GM12873 (cell line): Measurements from ENCODE around the gene NOTUM.

Experiments used
- TF ChIP-seq, protein P1 (sequence below): IDR thresholded peaks from 2 replicates; pipeline ENCODE4 v1.5.1; 2012; ENCODE audit warnings: low read depth, mild to moderate bottlenecking, moderate library complexity, low read length, control low read depth; ENCODE audit not compliant: insufficient read depth; ENCODE audit errors: missing control alignments

The NOTUM gene

DNA sequence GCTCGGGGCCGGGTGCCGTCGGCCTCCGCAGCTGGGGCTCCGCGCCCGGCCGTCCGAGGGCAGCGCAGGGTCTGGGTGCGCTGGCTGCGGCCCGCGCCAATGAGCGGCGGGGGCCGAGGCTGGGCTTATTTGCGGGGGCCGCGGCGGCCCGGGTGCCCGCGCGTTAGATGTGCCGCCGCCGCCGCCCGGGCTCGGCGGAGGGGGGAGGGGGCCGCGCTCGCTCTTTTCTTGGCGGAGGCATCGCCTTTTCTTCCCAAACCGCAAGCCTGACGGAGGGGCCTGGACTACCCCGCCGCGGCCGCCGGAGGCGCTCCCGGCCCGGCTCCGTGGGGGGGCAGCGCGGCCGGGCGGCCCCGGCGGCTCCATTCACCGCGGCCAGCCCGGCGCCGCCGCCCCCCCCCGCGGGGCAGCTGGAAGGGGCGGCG lies at the start of gene NOTUM:
Gene NOTUM, minus strand, starts transcription at position 101 of the 425 bp plus-strand sequence. CDS start 278 bp downstream, outside the sequence.
- TF ChIP-seq, protein P1, sequence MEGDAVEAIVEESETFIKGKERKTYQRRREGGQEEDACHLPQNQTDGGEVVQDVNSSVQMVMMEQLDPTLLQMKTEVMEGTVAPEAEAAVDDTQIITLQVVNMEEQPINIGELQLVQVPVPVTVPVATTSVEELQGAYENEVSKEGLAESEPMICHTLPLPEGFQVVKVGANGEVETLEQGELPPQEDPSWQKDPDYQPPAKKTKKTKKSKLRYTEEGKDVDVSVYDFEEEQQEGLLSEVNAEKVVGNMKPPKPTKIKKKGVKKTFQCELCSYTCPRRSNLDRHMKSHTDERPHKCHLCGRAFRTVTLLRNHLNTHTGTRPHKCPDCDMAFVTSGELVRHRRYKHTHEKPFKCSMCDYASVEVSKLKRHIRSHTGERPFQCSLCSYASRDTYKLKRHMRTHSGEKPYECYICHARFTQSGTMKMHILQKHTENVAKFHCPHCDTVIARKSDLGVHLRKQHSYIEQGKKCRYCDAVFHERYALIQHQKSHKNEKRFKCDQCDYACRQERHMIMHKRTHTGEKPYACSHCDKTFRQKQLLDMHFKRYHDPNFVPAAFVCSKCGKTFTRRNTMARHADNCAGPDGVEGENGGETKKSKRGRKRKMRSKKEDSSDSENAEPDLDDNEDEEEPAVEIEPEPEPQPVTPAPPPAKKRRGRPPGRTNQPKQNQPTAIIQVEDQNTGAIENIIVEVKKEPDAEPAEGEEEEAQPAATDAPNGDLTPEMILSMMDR: peak; percentile 26

DNA sequence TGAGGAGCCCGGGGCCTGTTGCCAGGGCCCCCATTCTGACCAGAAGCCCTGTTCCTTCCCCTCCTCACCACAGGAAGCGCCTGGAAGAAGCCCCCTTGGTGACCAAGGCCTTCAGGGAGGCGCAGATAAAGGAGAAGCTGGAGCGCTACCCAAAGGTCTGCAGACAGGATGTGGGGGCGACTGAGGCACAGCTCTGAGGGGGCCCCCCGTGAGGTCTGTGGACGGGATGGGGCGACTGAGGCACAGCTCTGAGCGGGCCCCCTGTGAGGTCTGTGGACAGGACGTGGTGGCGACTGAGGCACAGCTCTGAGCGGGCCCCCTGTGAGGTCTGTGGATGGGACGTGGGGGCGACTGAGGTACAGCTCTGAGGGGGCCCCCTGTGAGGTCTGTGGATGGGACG lies 48.4 kb upstream of the NOTUM start:
- TF ChIP-seq, protein P1: no peak

DNA sequence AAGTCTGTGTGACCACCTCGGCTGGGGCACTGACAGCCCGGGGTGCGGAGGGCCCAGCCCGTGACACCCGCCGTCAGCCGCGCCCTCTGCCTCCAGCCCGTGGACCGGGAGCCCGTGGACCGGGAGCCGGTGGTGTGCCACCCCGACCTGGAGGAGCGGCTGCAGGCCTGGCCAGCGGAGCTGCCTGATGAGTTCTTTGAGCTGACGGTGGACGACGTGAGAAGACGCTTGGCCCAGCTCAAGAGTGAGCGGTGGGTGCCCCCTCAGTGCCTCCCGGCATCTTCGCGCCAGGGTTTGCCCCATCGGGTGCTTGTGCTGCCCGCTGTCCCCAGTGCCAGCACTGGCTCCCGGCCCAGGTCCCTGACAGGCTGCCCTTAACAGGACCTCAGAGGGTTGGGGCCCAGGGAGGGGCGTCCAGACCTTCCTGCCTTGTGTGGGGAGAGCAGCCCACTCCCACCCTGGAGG lies 48.0 kb upstream of the NOTUM start:
- TF ChIP-seq, protein P1: no peak

GRCh38 chr17:82008258-82008940 lies 47.4 kb upstream of the NOTUM start:
- TF ChIP-seq, protein P1: no peak

- TF ChIP-seq, protein P1: no peak
These were observed 46.7 kb upstream of the NOTUM start for GRCh38 chr17:82007495-82008257.

GRCh38 chr17:82007228-82007494 lies 46.2 kb upstream of the NOTUM start:
- TF ChIP-seq, protein P1: no peak

- TF ChIP-seq, protein P1: no peak
These were observed 45.7 kb upstream of the NOTUM start for GRCh38 chr17:82006468-82007227.
